Retinal pigment epithelial cell (primary cell): ENCODE data around the gene FTO.

Experiments
- DNase-seq: peaks from one replicate; pipeline ENCODE4 v3.0.0-alpha.2; 2010; ENCODE audit warnings: low read depth
- H3K4me3 ChIP-seq: 2 replicates; pipeline ENCODE4 v1.5.1; 2011; ENCODE audit warnings: mild to moderate bottlenecking, low read length, control low read depth, moderate library complexity
- CTCF ChIP-seq: conservative IDR thresholded peaks from 2 replicates; pipeline ENCODE4 v1.5.1; 2011; ENCODE audit warnings: low read depth, low read length, control low read depth, inconsistent platforms

The FTO gene

GRCh38 chr16:53771655-53772497 is 67.9 kb downstream of the FTO start:
- TF ChIP-seq CTCF = no peak
- H3K4me3 ChIP-seq = no peak overlapping the region
- DNase-seq = no peak

GRCh38 chr16:53773150-53773846 is 69.3 kb downstream of the FTO start:
- no peak overlapping the region for H3K4me3 ChIP-seq
- peak; percentile 71 for TF ChIP-seq CTCF
- peak; percentile 49 for DNase-seq

GRCh38 chr16:53773881-53774280 is 69.9 kb downstream of the FTO start:
- no peak for DNase-seq
- H3K4me3 ChIP-seq = no peak overlapping the region
- TF ChIP-seq CTCF = no peak

- TF ChIP-seq CTCF = no peak
- DNase-seq = no peak
- no peak overlapping the region for H3K4me3 ChIP-seq
Measured at GRCh38 chr16:53775106-53775820, 71.3 kb downstream of the FTO start.

GRCh38 chr16:53775821-53776431 is 72.0 kb downstream of the FTO start:
- DNase-seq = peak; percentile 78
- no peak for TF ChIP-seq CTCF
- no peak overlapping the region for H3K4me3 ChIP-seq

- TF ChIP-seq CTCF = no peak
- no peak overlapping the region for H3K4me3 ChIP-seq
- no peak for DNase-seq
Measured at GRCh38 chr16:53779186-53779585, 75.2 kb downstream of the FTO start.
